PC-9 (cell line): ENCODE data around the gene NELL1. TPM values are rescaled to one million over a fixed set of nuclear protein-coding genes. Genes with fewer than 3 reads are reported as not detected.

Experiments used
- BruUV-seq: library from RNA; stranded (reverse); fragments of 400-500 nt; replicated peaks from 2 replicates; lab custom pipeline; 2021; lab: Mats Ljungman, UMichigan
- CTCF ChIA-PET: fragments of 300-600 bp; sonication (Branson Sonifier 250); formaldehyde crosslinking; loops from one replicate; lab custom pipeline; 2022; ENCODE audit warnings: antibody characterized with exemption; lab: Charles Lee
- POLR2A ChIA-PET: fragments of 300-600 bp; sonication (Branson Sonifier 250); formaldehyde crosslinking; loops from one replicate; lab custom pipeline; 2022; ENCODE audit warnings: antibody characterized with exemption; ENCODE audit not compliant: unreplicated experiment; lab: Charles Lee
- DNase-seq, 2 experiments: peaks; one replicate each; pipeline versions ENCODE4 v3.0.0 to v3.0.0-alpha.2; 2015 to 2022; ENCODE audit warnings: mixed read lengths in 1 of 2
- H2AFZ ChIP-seq: fragments of 200-600 bp; sonication (generic); 2 replicates; pipeline ENCODE4 v1.8.1; 2017; ENCODE audit warnings: antibody characterized with exemption
- H3F3A ChIP-seq: fragments of 200-600 bp; sonication (generic); 2 replicates; pipeline ENCODE4 v1.8.1; 2017; ENCODE audit warnings: antibody characterized with exemption, mild to moderate bottlenecking, low read depth; ENCODE audit not compliant: insufficient read depth
- H3K27ac ChIP-seq: fragments of 200-600 bp; sonication (generic); 2 replicates; pipeline ENCODE4 v1.6.1; 2016; ENCODE audit warnings: mixed run types
- H3K27me3 ChIP-seq: fragments of 200-600 bp; sonication (generic); 2 replicates; pipeline ENCODE4 v1.6.1; 2016; ENCODE audit warnings: low read depth, mixed run types; ENCODE audit not compliant: insufficient read depth
- H3K36me3 ChIP-seq: fragments of 200-600 bp; sonication (generic); 2 replicates; pipeline ENCODE4 v1.6.1; 2016; ENCODE audit warnings: low read depth, mixed run types
- H3K4me1 ChIP-seq: fragments of 200-600 bp; sonication (generic); replicated peaks from 2 replicates; pipeline ENCODE4 v1.6.1; 2016; ENCODE audit warnings: mixed run types; ENCODE audit not compliant: insufficient read depth
- H3K4me2 ChIP-seq: fragments of 200-600 bp; sonication (generic); 2 replicates; pipeline ENCODE4 v1.6.1; 2017; ENCODE audit warnings: mixed run types
- H3K4me3 ChIP-seq: fragments of 200-600 bp; sonication (generic); 2 replicates; pipeline ENCODE4 v1.6.1; 2016; ENCODE audit warnings: mixed run types
- H3K79me2 ChIP-seq: fragments of 200-600 bp; sonication (generic); 2 replicates; pipeline ENCODE4 v1.6.1; 2017; ENCODE audit warnings: low read depth, mixed run types
- H3K9me2 ChIP-seq: fragments of 200-600 bp; sonication (generic); 2 replicates; pipeline ENCODE4 v1.8.1; 2017; ENCODE audit warnings: mild to moderate bottlenecking; ENCODE audit not compliant: insufficient read depth
- H3K9me3 ChIP-seq: fragments of 200-600 bp; sonication (generic); 2 replicates; pipeline ENCODE4 v1.8.1; 2016; ENCODE audit warnings: low read depth; ENCODE audit not compliant: insufficient read depth
- H4K20me1 ChIP-seq: fragments of 200-600 bp; sonication (generic); 2 replicates; pipeline ENCODE4 v1.8.1; 2017; ENCODE audit not compliant: insufficient read depth
- CTCF ChIP-seq: fragments of 200-600 bp; sonication (generic); conservative IDR thresholded peaks from 2 replicates; pipeline ENCODE4 v1.6.1; 2017; ENCODE audit warnings: mixed run types, antibody characterized with exemption, mild to moderate bottlenecking, moderate library complexity
- EZH2 ChIP-seq: fragments of 200-600 bp; sonication (generic); IDR thresholded peaks from 2 replicates; pipeline ENCODE4 v1.8.0; 2017; ENCODE audit warnings: antibody characterized with exemption, low read depth
- intact Hi-C: fragments of 100-400 bp; cut with micrococcal nuclease; formaldehyde crosslinking; loops from one replicate; pipeline ENCODE4 v1.10.0; 2022; ENCODE audit not compliant: unreplicated experiment
- total RNA-seq: library from RNA; stranded (reverse); gene quantifications from 2 replicates; pipeline ENCODE4 v1.2.3, GENCODE V29; 2021

NELL1 gene
- total RNA-seq, 1 experiment from 2014 or later = not detected

GRCh38 chr11:21461701-21462100 lies 792.3 kb downstream of the NELL1 start:
- H3F3A ChIP-seq = no peaks in the 10 kb centered on the region
- ChIA-PET POLR2A (no interaction called here), CTCF (no interaction called here)
- no peak overlapping the region for H3K27ac ChIP-seq
- no peak overlapping the region for H3K4me3 ChIP-seq
- H3K4me2 ChIP-seq = no peak overlapping the region
- intact Hi-C loops = no loop called here
- BruUV-seq = no TSS peak
- H3K9me2 ChIP-seq = no peaks in the 10 kb centered on the region
- H3K27me3 ChIP-seq = no peaks in the 10 kb centered on the region
- no peaks in the 10 kb centered on the region for H3K36me3 ChIP-seq
- no peaks in the 10 kb centered on the region for H4K20me1 ChIP-seq
- H2AFZ ChIP-seq = no peak overlapping the region
- H3K9me3 ChIP-seq = no peaks in the 10 kb centered on the region
- no peaks in the 10 kb centered on the region for H3K4me1 ChIP-seq
- DNase-seq = no peak
- no peaks in the 10 kb centered on the region for H3K79me2 ChIP-seq
- TF ChIP-seq CTCF (no peak), EZH2 (no peak)

- DNase-seq = no peak
- H2AFZ ChIP-seq = no peak overlapping the region
- no peak for TF ChIP-seq CTCF
- TF ChIP-seq EZH2 = no peak
- no peaks in the 10 kb centered on the region for H3F3A ChIP-seq
- H4K20me1 ChIP-seq = no peaks in the 10 kb centered on the region
- H3K27me3 ChIP-seq = no peaks in the 10 kb centered on the region
- ChIA-PET POLR2A (no interaction called here), CTCF (no interaction called here)
- BruUV-seq = no TSS peak
- intact Hi-C loops = no loop called here
- H3K27ac ChIP-seq = no peak overlapping the region
- no peaks in the 10 kb centered on the region for H3K9me3 ChIP-seq
- no peak overlapping the region for H3K4me3 ChIP-seq
- H3K79me2 ChIP-seq = no peaks in the 10 kb centered on the region
- H3K36me3 ChIP-seq = no peaks in the 10 kb centered on the region
- H3K4me1 ChIP-seq = no peaks in the 10 kb centered on the region
- no peaks in the 10 kb centered on the region for H3K9me2 ChIP-seq
- no peak overlapping the region for H3K4me2 ChIP-seq
Observed at GRCh38 chr11:21464601-21465193, 795.3 kb downstream of the NELL1 start.

- H3K9me3 ChIP-seq = no peaks in the 10 kb centered on the region
- H2AFZ ChIP-seq = no peak overlapping the region
- H3K4me3 ChIP-seq = no peak overlapping the region
- ChIA-PET CTCF (no interaction called here), POLR2A (no interaction called here)
- no peaks in the 10 kb centered on the region for H3K36me3 ChIP-seq
- H3K27ac ChIP-seq = no peak overlapping the region
- no TSS peak for BruUV-seq
- H3K79me2 ChIP-seq = no peaks in the 10 kb centered on the region
- H3K27me3 ChIP-seq = no peaks in the 10 kb centered on the region
- DNase-seq = no peak
- no peaks in the 10 kb centered on the region for H3K9me2 ChIP-seq
- no peak for TF ChIP-seq EZH2
- TF ChIP-seq CTCF = no peak
- no peak overlapping the region for H3K4me2 ChIP-seq
- intact Hi-C loops = no loop called here
- no peaks in the 10 kb centered on the region for H3K4me1 ChIP-seq
- H3F3A ChIP-seq = no peaks in the 10 kb centered on the region
- H4K20me1 ChIP-seq = no peaks in the 10 kb centered on the region
Observed at GRCh38 chr11:21465203-21465602, 795.8 kb downstream of the NELL1 start.
